NT2/D1 (cell line): ENCODE data around the gene CCDC57.

Source experiments
- DNase-seq: peaks from one replicate; pipeline ENCODE4 v3.0.0-alpha.2; 2011; ENCODE audit warnings: low read depth, low spot score
- H3K27me3 ChIP-seq: 2 replicates; pipeline ENCODE4 v1.6.0; 2011; ENCODE audit warnings: mild to moderate bottlenecking; ENCODE audit not compliant: insufficient read length, insufficient read depth
- H3K36me3 ChIP-seq: 2 replicates; pipeline ENCODE4 v1.6.1; 2011; ENCODE audit warnings: mild to moderate bottlenecking, low read length, mixed read lengths; ENCODE audit not compliant: insufficient read depth, insufficient read length
- H3K4me1 ChIP-seq: 2 replicates; pipeline ENCODE4 v1.5.1; 2011; ENCODE audit not compliant: insufficient read depth, insufficient read length
- H3K4me3 ChIP-seq: 2 replicates; pipeline ENCODE4 v1.5.1; 2011; ENCODE audit warnings: low read depth; ENCODE audit not compliant: insufficient read length
- H3K9ac ChIP-seq: 2 replicates; pipeline ENCODE4 v1.6.0; 2011; ENCODE audit warnings: low read depth; ENCODE audit not compliant: insufficient read length
- H3K9me3 ChIP-seq: 2 replicates; pipeline ENCODE4 v1.5.1; 2011; ENCODE audit warnings: mild to moderate bottlenecking, low read length; ENCODE audit not compliant: insufficient read depth
- SUZ12 ChIP-seq: IDR thresholded peaks from 2 replicates; pipeline ENCODE4 v1.6.1; 2011; ENCODE audit not compliant: insufficient read length, insufficient read depth; ENCODE audit errors: extremely low read depth
- YY1 ChIP-seq: IDR thresholded peaks from 2 replicates; pipeline ENCODE4 v1.6.1; 2011; ENCODE audit not compliant: insufficient read length, insufficient read depth
- ZNF274 ChIP-seq: IDR thresholded peaks from 2 replicates; pipeline ENCODE4 v1.6.1; 2011; ENCODE audit warnings: mild to moderate bottlenecking, low read depth, low read length

CCDC57 gene

GRCh38 chr17:82223517-82223916 lies 10.9 kb upstream of the CCDC57 start:
- DNase-seq, result no peak
- 0 out of 2 replicates have a peak, but pooled peaks cover 3% of the 10 kb centered on the region for H3K9me3 ChIP-seq
- peaks cover 19% of the 10 kb centered on the region for H3K4me1 ChIP-seq
- H3K4me3 ChIP-seq, result no peak overlapping the region
- H3K27me3 ChIP-seq, result peaks cover 13% of the 10 kb centered on the region
- no peak overlapping the region for H3K9ac ChIP-seq
- peaks cover 3% of the 10 kb centered on the region for H3K36me3 ChIP-seq
- no peak for TF ChIP-seq SUZ12
- TF ChIP-seq ZNF274, result no peak
- TF ChIP-seq YY1, result no peak

DNA sequence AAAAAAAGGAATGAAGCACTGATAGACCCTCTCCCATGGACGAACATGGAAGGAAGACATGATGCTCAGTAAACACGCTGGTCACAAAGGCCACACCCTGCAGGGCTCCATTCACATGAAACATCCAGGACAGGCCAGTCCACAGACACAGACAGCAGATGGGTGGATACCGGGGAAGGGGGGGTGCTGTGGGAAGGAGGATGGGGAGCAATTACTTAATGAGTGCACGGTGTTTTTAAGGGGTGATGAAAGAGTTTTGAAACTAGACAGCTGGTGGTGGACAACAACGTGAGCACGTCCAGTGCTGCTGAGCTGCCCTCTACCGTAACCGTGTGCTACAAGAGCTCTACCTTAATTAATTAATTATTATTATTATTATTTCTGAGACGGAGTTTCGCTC lies 10.2 kb upstream of the CCDC57 start:
- no peak overlapping the region for H3K4me3 ChIP-seq
- 0 out of 2 replicates have a peak, but pooled peaks cover 3% of the 10 kb centered on the region for H3K9me3 ChIP-seq
- no peak overlapping the region for H3K9ac ChIP-seq
- no peak for TF ChIP-seq SUZ12
- TF ChIP-seq YY1, result no peak
- TF ChIP-seq ZNF274, result no peak
- peaks cover 3% of the 10 kb centered on the region for H3K36me3 ChIP-seq
- peaks cover 7% of the 10 kb centered on the region for H3K27me3 ChIP-seq
- H3K4me1 ChIP-seq, result peaks cover 20% of the 10 kb centered on the region
- DNase-seq, result no peak

- Histone ChIP-seq H3K36me3 (peaks cover 3% of the 10 kb centered on the region), H3K27me3 (no peaks in the 10 kb centered on the region), H3K9ac (no peak overlapping the region), H3K4me1 (peaks cover 25% of the 10 kb centered on the region), H3K9me3 (0 out of 2 replicates have a peak, but pooled peaks cover 3% of the 10 kb centered on the region), H3K4me3 (no peak overlapping the region)
- no peak for TF ChIP-seq YY1
- no peak for TF ChIP-seq SUZ12
- TF ChIP-seq ZNF274, result no peak
- DNase-seq, result no peak
Measured at GRCh38 chr17:82221341-82221902, 8.8 kb upstream of the CCDC57 start.

DNA sequence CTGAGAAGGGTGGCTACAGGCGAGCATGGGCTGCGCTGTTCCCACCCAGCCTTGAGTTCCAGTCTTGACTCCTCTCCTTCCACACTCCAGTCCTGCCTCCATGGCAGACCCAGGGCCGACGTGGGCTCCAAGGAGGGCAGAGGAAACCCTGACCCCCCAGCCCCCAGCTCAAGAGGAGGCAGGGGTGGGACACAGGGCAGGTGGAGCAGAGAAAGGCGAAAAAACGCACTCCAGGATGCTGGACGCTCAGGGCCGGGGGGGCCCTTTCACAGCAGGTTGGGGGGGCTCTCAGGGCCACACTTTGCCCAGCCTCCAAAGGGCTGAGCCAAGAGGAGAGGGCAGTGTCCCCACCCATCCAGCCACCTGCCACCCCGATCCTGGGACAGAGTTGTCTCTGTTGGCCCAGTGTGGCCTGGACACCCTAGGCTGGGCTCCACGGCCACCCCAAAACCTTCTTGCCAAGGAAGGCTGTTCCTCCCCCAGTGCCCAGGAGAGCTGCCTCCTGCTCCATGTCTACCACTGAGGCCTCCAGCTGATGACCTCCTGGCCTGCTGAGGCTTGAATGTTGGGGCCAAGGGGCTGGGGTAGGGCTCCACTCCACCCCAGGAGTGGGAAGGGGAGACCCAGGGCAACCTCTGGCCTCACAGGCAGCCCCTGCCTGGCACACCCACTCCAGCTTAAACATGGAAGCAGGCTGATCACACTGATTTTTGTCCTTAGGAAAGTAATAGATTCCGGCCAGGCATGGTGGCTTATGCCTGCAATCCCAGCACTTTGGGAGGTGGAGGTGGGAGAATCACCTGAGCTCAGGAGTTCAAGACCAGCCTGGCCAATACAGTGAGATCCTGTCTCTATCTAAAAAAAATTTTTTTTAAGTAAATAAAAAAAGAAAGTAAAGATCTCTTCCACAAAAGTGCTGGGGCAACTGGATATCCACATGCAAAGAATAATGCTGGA lies 7.4 kb upstream of the CCDC57 start:
- Histone ChIP-seq H3K9ac (no peak overlapping the region), H3K4me1 (peaks cover 15% of the 10 kb centered on the region), H3K36me3 (peaks cover 3% of the 10 kb centered on the region), H3K27me3 (no peaks in the 10 kb centered on the region), H3K9me3 (0 out of 2 replicates have a peak, but pooled peaks cover 3% of the 10 kb centered on the region), H3K4me3 (no peak overlapping the region)
- no peak for DNase-seq
- no peak for TF ChIP-seq ZNF274
- no peak for TF ChIP-seq SUZ12
- no peak for TF ChIP-seq YY1

- Histone ChIP-seq H3K36me3 (peaks cover 3% of the 10 kb centered on the region), H3K27me3 (peaks cover 4% of the 10 kb centered on the region), H3K9me3 (0 out of 2 replicates have a peak, but pooled peaks cover 3% of the 10 kb centered on the region), H3K4me1 (peaks cover 15% of the 10 kb centered on the region), H3K9ac (no peak overlapping the region), H3K4me3 (no peak overlapping the region)
- DNase-seq, result no peak
- TF ChIP-seq YY1, result no peak
- TF ChIP-seq ZNF274, result no peak
- no peak for TF ChIP-seq SUZ12
Measured at GRCh38 chr17:82219083-82219482, 6.4 kb upstream of the CCDC57 start.

- H3K9ac ChIP-seq, result no peak overlapping the region
- H3K4me3 ChIP-seq, result no peak overlapping the region
- H3K9me3 ChIP-seq, result 0 out of 2 replicates have a peak, but pooled peaks cover 3% of the 10 kb centered on the region
- DNase-seq, result no peak
- peaks cover 7% of the 10 kb centered on the region for H3K27me3 ChIP-seq
- peaks cover 15% of the 10 kb centered on the region for H3K4me1 ChIP-seq
- no peaks in the 10 kb centered on the region for H3K36me3 ChIP-seq
- TF ChIP-seq ZNF274, result no peak
- no peak for TF ChIP-seq YY1
- no peak for TF ChIP-seq SUZ12
Measured at GRCh38 chr17:82218349-82219075, 5.9 kb upstream of the CCDC57 start.
